HepG2 (cell line): ENCODE measurements around the gene CALR. TPM values are rescaled to one million over a fixed set of nuclear protein-coding genes. Genes with fewer than 3 reads are reported as not detected.

Experiments used
- FOXC1 ChIP-seq: sonication (generic); formaldehyde crosslinking; IDR thresholded peaks from 2 replicates; pipeline ENCODE4 v1.8.0; 2022; ENCODE audit warnings: mild to moderate bottlenecking, missing genetic modification reagents, borderline replicate concordance
- MBNL3 ChIP-seq: fragments of 250-450 bp; sonication (Bioruptor Pico); conservative IDR thresholded peaks from 2 replicates; pipeline ENCODE4 v1.8.0; 2022; ENCODE audit warnings: mild to moderate bottlenecking, inconsistent platforms
- MEIS2 ChIP-seq: sonication (generic); formaldehyde crosslinking; IDR thresholded peaks from 2 replicates; pipeline ENCODE4 v1.9.0; 2021; ENCODE audit warnings: mild to moderate bottlenecking, missing genetic modification reagents
- NFE2 ChIP-seq: sonication (generic); formaldehyde crosslinking; IDR thresholded peaks from 2 replicates; pipeline ENCODE4 v1.4.0; 2020; ENCODE audit warnings: missing genetic modification reagents
- POLR2G ChIP-seq: fragments of 200-400 bp; formaldehyde crosslinking; IDR thresholded peaks from 2 replicates; pipeline ENCODE4 v1.6.1; 2018; ENCODE audit warnings: mild to moderate bottlenecking, low read depth, low read length, moderate library complexity
- SNAI1 ChIP-seq: sonication (generic); formaldehyde crosslinking; IDR thresholded peaks from 2 replicates; pipeline ENCODE4 v1.5.0; 2020; ENCODE audit warnings: mild to moderate bottlenecking, missing genetic modification reagents, borderline replicate concordance
- ZFP36 ChIP-seq: fragments of 150-350 bp; IDR thresholded peaks from 2 replicates; pipeline ENCODE4 v1.6.1; 2018; ENCODE audit warnings: borderline replicate concordance, low read length, low read depth; ENCODE audit not compliant: partially characterized antibody
- ZFY ChIP-seq: sonication (generic); formaldehyde crosslinking; IDR thresholded peaks from 2 replicates; pipeline ENCODE4 v1.4.0; 2020; ENCODE audit warnings: missing genetic modification reagents
- ZNF160 ChIP-seq: sonication (generic); formaldehyde crosslinking; IDR thresholded peaks from 2 replicates; pipeline ENCODE4 v1.8.0; 2022; ENCODE audit warnings: mild to moderate bottlenecking, inconsistent platforms, missing genetic modification reagents
- ZNF225 ChIP-seq: sonication (generic); formaldehyde crosslinking; IDR thresholded peaks from 2 replicates; pipeline ENCODE4 v1.4.0; 2020; ENCODE audit warnings: mild to moderate bottlenecking, missing genetic modification reagents
- ZNF263 ChIP-seq: sonication (generic); formaldehyde crosslinking; IDR thresholded peaks from 2 replicates; pipeline ENCODE4 v1.4.0; 2020; ENCODE audit warnings: missing genetic modification reagents
- ZNF354B ChIP-seq: sonication (generic); formaldehyde crosslinking; IDR thresholded peaks from 2 replicates; pipeline ENCODE4 v1.8.0; 2022; ENCODE audit warnings: mild to moderate bottlenecking, missing genetic modification reagents
- ZNF44 ChIP-seq: sonication (generic); formaldehyde crosslinking; IDR thresholded peaks from 2 replicates; pipeline ENCODE4 v1.5.1; 2020; ENCODE audit warnings: mild to moderate bottlenecking, missing genetic modification reagents
- ZNF550 ChIP-seq: sonication (generic); formaldehyde crosslinking; IDR thresholded peaks from 2 replicates; pipeline ENCODE4 v1.4.0; 2020; ENCODE audit warnings: mild to moderate bottlenecking, missing genetic modification reagents, borderline replicate concordance
- ZNF619 ChIP-seq: sonication (generic); formaldehyde crosslinking; IDR thresholded peaks from 2 replicates; pipeline ENCODE4 v1.4.0; 2020; ENCODE audit warnings: mild to moderate bottlenecking, missing genetic modification reagents
- ZNF709 ChIP-seq: sonication (generic); formaldehyde crosslinking; IDR thresholded peaks from 2 replicates; pipeline ENCODE4 v1.5.0; 2020; ENCODE audit warnings: mild to moderate bottlenecking, missing genetic modification reagents
- ZNF737 ChIP-seq: sonication (generic); formaldehyde crosslinking; IDR thresholded peaks from 2 replicates; pipeline ENCODE4 v1.5.0; 2020; ENCODE audit warnings: missing genetic modification reagents, mild to moderate bottlenecking, borderline replicate concordance
- ZNF891 ChIP-seq: sonication (generic); formaldehyde crosslinking; IDR thresholded peaks from 2 replicates; pipeline ENCODE4 v1.5.0; 2020; ENCODE audit warnings: mild to moderate bottlenecking, missing genetic modification reagents
- polyA plus RNA-seq, 8 experiments: library from polyadenylated mRNA; depleted of rRNA in 3 of 8; stranded (reverse) in 7 of 8; unstranded in 1 of 8; fragments of >200 nt; fragmentation: Illumina TruSeq in 4 of 8; extraction: Trizol in 4 of 8; gene quantifications; 2 replicates each; pipeline versions ENCODE4 v1.2.1 to v1.2.3, GENCODE V29; 2011 to 2016; ENCODE audit warnings: low read depth in 4 of 8, missing spikeins in 1 of 8, mixed read lengths in 1 of 8; ENCODE audit not compliant: insufficient read depth in 1 of 8
- total RNA-seq, 5 experiments: library from RNA; depleted of rRNA; stranded (reverse); fragments of >200 nt; fragmentation: Illumina TruSeq; extraction: Trizol; gene quantifications; 2 replicates each; pipeline ENCODE4 v1.2.3, GENCODE V29; 2016; ENCODE audit warnings: low read depth in 1 of 5
- TF ChIP-seq, protein P1 (sequence below): sonication (generic); formaldehyde crosslinking; IDR thresholded peaks from 2 replicates; pipeline ENCODE4 v1.4.0; 2020; ENCODE audit warnings: mild to moderate bottlenecking, missing genetic modification reagents
- TF ChIP-seq, protein P2 (sequence below): sonication (generic); formaldehyde crosslinking; conservative IDR thresholded peaks from 2 replicates; pipeline ENCODE4 v1.4.0; 2020; ENCODE audit warnings: missing genetic modification reagents

The CALR gene
- total and polyA plus RNA-seq, 2 of the 13 experiments (the other 11 are each of a cell fraction or from before 2014, with no cell fraction given), result 898 to 934 TPM

DNA sequence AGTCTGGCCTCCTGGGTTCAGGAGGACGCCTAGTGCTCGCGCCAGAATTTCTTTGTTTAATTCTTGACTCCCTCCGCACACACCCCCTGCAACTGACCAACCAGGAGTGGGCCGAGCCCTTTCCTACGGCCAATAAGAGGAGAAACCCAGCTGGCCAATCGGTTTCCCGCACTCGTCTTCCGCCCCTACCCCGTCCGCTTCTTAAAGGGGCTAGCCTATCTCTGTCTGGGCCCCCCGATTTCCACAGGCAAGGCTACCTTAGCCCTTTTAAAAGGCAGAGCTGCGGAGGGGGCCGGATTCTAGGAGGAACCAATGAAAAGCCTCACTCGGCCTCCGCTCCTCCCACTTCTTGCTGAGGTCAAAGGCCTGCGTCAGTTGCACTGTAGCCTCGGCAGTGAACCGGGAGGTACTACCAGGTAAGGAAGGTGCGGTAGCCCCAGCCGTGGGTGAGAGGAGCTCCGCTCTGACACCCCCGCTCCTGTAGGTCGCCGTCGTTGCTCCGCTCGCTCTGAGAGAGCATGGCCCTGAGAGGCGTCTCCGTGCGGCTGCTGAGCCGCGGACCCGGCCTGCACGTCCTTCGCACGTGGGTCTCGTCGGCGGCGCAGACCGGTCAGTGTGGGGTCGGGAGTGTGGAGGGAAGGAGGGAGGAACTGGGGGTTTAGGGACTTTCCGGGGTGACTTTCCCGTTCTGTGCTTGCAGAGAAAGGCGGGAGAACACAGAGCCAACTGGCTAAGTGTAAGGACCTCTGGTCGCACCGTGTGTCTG, 47.4 kb upstream of the CALR start, which contains the start of gene GCDH (continued):
- TF ChIP-seq ZNF550 (CRISPR knock-in tag), result no peak
- no peak for TF ChIP-seq MBNL3 (CRISPR knock-in tag)
- TF ChIP-seq FOXC1 (CRISPR knock-in tag), result peak; percentile 67; the same call in 1 of the 2 replicates
- no peak for TF ChIP-seq ZNF44 (CRISPR knock-in tag)
- peak; percentile 58; the same call in 1 of the 2 replicates for TF ChIP-seq ZNF891 (CRISPR knock-in tag)
- peak; percentile 89 for TF ChIP-seq POLR2G
- no peak for TF ChIP-seq ZNF354B (CRISPR knock-in tag)
- no peak; the same call in 1 of the 2 replicates for TF ChIP-seq ZNF737 (CRISPR knock-in tag)
- 0 out of 2 replicates have a peak, but pooled peaks have one; percentile 31 for TF ChIP-seq MEIS2 (CRISPR knock-in tag)
- TF ChIP-seq ZFY (CRISPR knock-in tag), result peak; percentile 67; the same call in 1 of the 2 replicates
- TF ChIP-seq ZNF263 (CRISPR knock-in tag), result no peak
- TF ChIP-seq ZNF619 (CRISPR knock-in tag), result no peak
- TF ChIP-seq ZFP36, result no peak
- TF ChIP-seq, protein P1, sequence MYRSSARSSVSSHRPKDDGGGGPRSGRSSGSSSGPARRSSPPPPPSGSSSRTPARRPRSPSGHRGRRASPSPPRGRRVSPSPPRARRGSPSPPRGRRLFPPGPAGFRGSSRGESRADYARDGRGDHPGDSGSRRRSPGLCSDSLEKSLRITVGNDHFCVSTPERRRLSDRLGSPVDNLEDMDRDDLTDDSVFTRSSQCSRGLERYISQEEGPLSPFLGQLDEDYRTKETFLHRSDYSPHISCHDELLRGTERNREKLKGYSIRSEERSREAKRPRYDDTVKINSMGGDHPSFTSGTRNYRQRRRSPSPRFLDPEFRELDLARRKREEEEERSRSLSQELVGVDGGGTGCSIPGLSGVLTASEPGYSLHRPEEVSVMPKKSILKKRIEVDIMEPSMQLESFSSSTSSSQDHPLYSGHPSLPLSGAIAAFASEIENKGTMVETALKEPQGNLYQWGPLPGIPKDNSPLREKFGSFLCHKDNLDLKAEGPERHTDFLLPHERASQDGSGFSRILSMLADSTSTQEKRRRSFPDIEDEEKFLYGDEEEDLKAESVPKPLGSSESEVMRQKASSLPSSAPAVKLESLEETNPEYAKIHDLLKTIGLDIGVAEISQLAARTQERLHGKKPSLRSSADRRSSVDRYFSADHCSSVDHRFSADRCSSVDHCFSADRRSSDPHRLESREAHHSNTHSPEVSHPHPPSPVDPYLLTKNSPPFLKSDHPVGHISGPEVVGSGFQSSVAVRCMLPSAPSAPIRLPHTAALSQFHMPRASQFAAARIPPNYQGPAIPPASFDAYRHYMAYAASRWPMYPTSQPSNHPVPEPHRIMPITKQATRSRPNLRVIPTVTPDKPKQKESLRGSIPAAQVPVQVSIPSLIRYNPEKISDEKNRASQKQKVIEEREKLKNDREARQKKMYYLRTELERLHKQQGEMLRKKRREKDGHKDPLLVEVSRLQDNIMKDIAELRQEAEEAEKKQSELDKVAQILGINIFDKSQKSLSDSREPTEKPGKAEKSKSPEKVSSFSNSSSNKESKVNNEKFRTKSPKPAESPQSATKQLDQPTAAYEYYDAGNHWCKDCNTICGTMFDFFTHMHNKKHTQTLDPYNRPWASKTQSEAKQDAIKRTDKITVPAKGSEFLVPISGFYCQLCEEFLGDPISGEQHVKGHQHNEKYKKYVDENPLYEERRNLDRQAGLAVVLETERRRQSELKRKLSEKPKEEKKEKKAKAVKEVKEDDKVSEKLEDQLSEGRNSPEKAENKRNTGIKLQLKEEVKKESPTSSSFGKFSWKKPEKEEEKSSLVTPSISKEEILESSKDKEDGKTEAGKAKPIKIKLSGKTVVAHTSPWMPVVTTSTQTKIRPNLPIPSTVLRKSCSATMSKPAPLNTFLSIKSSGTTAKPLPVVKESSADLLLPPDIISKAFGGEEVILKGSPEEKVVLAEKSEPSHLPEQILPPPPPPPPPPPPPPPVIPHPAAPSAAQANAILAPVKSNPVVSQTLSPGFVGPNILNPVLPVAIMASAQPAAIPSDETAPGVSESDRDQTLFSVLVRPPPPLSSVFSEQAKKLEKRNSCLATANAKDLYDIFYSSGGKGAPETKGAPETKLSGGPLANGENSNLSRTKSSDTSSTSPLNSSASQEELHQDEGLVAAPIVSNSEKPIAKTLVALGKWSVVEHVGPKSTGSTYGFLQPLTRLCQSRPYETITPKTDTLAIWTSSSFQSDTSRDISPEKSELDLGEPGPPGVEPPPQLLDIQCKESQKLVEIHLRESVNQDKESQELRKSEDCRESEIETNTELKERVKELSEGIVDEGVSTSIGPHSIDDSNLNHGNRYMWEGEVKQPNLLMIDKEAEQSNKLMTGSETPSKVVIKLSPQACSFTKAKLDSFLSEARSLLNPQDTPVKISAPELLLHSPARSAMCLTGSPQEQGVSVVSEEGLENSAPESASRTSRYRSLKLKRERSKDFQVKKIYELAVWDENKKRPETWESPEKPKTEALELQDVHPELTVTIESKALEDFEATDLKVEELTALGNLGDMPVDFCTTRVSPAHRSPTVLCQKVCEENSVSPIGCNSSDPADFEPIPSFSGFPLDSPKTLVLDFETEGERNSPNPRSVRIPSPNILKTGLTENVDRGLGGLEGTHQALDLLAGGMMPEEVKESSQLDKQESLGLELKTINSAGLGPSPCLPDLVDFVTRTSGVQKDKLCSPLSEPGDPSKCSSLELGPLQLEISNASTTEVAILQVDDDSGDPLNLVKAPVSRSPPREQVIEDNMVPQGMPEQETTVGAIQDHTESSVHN (CRISPR knock-in tag), result no peak
- no peak for TF ChIP-seq ZNF709 (CRISPR knock-in tag)
- TF ChIP-seq SNAI1 (CRISPR knock-in tag), result 0 out of 2 replicates have a peak, but pooled peaks have one; percentile 60
- 0 out of 2 replicates have a peak, but pooled peaks have one; percentile 68 for TF ChIP-seq ZNF225 (CRISPR knock-in tag)
- no peak for TF ChIP-seq NFE2 (CRISPR knock-in tag)
- TF ChIP-seq, protein P2, sequence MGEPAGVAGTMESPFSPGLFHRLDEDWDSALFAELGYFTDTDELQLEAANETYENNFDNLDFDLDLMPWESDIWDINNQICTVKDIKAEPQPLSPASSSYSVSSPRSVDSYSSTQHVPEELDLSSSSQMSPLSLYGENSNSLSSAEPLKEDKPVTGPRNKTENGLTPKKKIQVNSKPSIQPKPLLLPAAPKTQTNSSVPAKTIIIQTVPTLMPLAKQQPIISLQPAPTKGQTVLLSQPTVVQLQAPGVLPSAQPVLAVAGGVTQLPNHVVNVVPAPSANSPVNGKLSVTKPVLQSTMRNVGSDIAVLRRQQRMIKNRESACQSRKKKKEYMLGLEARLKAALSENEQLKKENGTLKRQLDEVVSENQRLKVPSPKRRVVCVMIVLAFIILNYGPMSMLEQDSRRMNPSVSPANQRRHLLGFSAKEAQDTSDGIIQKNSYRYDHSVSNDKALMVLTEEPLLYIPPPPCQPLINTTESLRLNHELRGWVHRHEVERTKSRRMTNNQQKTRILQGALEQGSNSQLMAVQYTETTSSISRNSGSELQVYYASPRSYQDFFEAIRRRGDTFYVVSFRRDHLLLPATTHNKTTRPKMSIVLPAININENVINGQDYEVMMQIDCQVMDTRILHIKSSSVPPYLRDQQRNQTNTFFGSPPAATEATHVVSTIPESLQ, result no peak
- TF ChIP-seq ZNF160 (CRISPR knock-in tag), result 0 out of 2 replicates have a peak, but pooled peaks have one; percentile 33
